Ascending aorta (tissue), 2 donors: ENCODE results near the gene LAMP2. TPM values are rescaled to one million over a fixed set of nuclear protein-coding genes. Genes with fewer than 3 reads are reported as not detected.
"Not testable (repeated sequence)": the region's sequence is repeated elsewhere in the genome, so short reads cannot be mapped to it uniquely, and the experiment has no call there.

Experiments used
- DNase-seq, 2 donors: peaks; one replicate each; pipeline ENCODE4 v3.0.0-alpha.2; 2019; ENCODE audit warnings: low spot score in 2 of 2
- H3K27ac ChIP-seq, 2 donors: fragments of 200-600 bp; sonication (generic); one replicate each; pipeline ENCODE4 v1.5.1; 2016 to 2017; ENCODE audit warnings: mild to moderate bottlenecking in 1 of 2
- H3K27me3 ChIP-seq: fragments of 200-600 bp; sonication (generic); one replicate; pipeline ENCODE4 v1.5.1; 2017
- H3K36me3 ChIP-seq, 2 donors: fragments of 200-600 bp; sonication (generic); one replicate each; pipeline ENCODE4 v1.5.1; 2016
- H3K4me1 ChIP-seq, 2 donors: fragments of 200-600 bp; sonication (generic); one replicate each; pipeline ENCODE4 v1.5.1; 2016 to 2017; ENCODE audit warnings: mild to moderate bottlenecking in 1 of 2
- H3K4me3 ChIP-seq, 2 donors: fragments of 200-600 bp; sonication (generic); one replicate each; pipeline ENCODE4 v1.5.1; 2016 to 2017; ENCODE audit warnings: mild to moderate bottlenecking in 1 of 2
- H3K9me3 ChIP-seq, 2 donors: fragments of 200-600 bp; sonication (generic); one replicate each; pipeline ENCODE4 v1.5.1; 2016
- intact Hi-C: fragments of 100-400 bp; cut with DNase I; formaldehyde crosslinking; loops from one replicate; pipeline ENCODE4 v1.15.1; 2023
- total RNA-seq: library from RNA; depleted of rRNA; stranded (reverse); fragments of >200 nt; gene quantifications from one replicate; pipeline ENCODE4 v1.1.0, GENCODE V29; 2016
- TF ChIP-seq, protein P1 (sequence below), 3 experiments: fragments of 200-600 bp in 2 of 3; fragments of 450-650 bp in 1 of 3; sonication (generic) in 2 of 3; IDR thresholded peaks; one replicate each; pipeline ENCODE4 v1.5.1; 2016 to 2019; ENCODE audit warnings: antibody characterized with exemption in 3 of 3, mild to moderate bottlenecking in 1 of 3, moderate library complexity in 1 of 3

LAMP2 gene
- total RNA-seq, 1 donor from 2014 or later: 60.1 TPM

- intact Hi-C loops: no loop called here
- DNase-seq: no peak
- TF ChIP-seq, protein P1, sequence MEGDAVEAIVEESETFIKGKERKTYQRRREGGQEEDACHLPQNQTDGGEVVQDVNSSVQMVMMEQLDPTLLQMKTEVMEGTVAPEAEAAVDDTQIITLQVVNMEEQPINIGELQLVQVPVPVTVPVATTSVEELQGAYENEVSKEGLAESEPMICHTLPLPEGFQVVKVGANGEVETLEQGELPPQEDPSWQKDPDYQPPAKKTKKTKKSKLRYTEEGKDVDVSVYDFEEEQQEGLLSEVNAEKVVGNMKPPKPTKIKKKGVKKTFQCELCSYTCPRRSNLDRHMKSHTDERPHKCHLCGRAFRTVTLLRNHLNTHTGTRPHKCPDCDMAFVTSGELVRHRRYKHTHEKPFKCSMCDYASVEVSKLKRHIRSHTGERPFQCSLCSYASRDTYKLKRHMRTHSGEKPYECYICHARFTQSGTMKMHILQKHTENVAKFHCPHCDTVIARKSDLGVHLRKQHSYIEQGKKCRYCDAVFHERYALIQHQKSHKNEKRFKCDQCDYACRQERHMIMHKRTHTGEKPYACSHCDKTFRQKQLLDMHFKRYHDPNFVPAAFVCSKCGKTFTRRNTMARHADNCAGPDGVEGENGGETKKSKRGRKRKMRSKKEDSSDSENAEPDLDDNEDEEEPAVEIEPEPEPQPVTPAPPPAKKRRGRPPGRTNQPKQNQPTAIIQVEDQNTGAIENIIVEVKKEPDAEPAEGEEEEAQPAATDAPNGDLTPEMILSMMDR (IDR thresholded peaks at IDR 0.05): no peak
- Histone ChIP-seq H3K27ac (no peak overlapping the region), H3K27me3 (no peaks in the 10 kb centered on the region), H3K4me3 (no peak overlapping the region), H3K9me3 (no peaks in the 10 kb centered on the region), H3K4me1 (no peaks in the 10 kb centered on the region), H3K36me3 (no peaks in the 10 kb centered on the region)
These were observed 8.4 kb upstream of the LAMP2 start for GRCh38 chrX:120477453-120477852.

DNA sequence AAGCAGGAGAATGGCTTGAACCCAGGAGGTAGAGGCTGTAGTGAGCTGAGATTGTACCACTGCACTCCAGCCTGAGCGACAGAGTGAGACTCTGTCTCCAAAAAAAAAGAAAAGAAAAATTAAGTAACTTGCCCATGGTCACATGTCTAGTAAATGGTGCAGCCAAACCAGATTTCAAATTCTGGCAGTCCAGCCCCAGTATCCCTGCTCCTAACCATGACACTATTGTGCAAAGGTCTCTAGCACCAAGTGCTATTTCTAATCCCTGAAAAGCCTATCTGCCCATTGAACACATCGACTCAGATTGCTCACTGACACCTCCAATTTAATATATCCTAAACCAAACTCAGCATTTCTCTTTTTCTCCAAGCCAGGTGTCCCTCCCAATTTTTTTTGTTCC is 7.6 kb upstream of the LAMP2 start:
- H3K4me1 ChIP-seq: no peaks in the 10 kb centered on the region
- no peak for DNase-seq
- intact Hi-C loops: no loop called here
- no peaks in the 10 kb centered on the region for H3K36me3 ChIP-seq
- H3K4me3 ChIP-seq: no peak overlapping the region
- H3K27me3 ChIP-seq: no peaks in the 10 kb centered on the region
- H3K9me3 ChIP-seq: no peaks in the 10 kb centered on the region
- TF ChIP-seq, protein P1 (IDR thresholded peaks at IDR 0.05): no peak
- no peak overlapping the region for H3K27ac ChIP-seq

DNA sequence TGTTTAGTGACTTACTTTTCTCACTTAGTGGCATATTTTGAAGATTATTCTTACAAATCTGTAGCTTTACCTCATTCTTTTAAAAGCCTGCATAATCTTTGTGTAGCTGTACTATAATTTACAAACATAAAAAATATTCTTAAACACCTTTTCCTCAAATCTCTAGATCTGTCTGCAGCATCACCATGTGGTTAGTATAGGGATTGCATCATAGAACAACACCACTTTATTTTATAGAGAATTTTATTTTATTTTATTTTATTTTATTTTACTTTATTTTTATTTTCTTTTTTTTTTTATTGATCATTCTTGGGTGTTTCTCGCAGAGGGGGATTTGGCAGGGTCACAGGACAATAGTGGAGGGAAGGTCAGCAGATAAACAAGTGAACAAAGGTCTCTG is 6.4 kb upstream of the LAMP2 start:
- H3K4me3 ChIP-seq, H3K36me3 ChIP-seq, H3K27ac ChIP-seq, intact Hi-C loops, H3K4me1 ChIP-seq, H3K9me3 ChIP-seq, H3K27me3 ChIP-seq, DNase-seq: not testable (repeated sequence)
- TF ChIP-seq, protein P1 (IDR thresholded peaks at IDR 0.05): peak in 2 of 3 experiments; percentile 54 to 64

DNA sequence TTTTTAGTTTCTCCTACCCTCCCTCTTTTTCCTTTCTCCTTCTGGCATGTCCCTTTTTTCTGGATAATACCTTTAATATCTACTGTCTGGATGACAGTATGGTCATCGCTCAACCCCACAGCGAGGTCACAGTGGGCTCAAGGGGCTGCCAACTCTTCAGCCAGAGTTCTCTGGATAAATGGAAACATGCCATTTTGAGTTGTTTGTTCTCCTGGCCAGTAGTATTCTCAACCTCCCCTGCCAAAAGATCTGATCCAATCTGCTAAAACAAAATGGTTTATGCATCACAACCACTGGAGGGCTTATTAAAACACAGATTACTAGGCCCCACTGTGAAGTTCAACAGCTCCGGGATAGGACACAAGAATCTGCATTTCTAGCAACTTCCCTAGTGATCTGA is 5.0 kb upstream of the LAMP2 start:
- intact Hi-C loops: no loop called here
- H3K4me1 ChIP-seq: no peaks in the 10 kb centered on the region
- no peaks in the 10 kb centered on the region for H3K27me3 ChIP-seq
- no peaks in the 10 kb centered on the region for H3K9me3 ChIP-seq
- H3K36me3 ChIP-seq: no peaks in the 10 kb centered on the region
- no peak for DNase-seq
- H3K27ac ChIP-seq: no peak overlapping the region
- no peak overlapping the region for H3K4me3 ChIP-seq
- TF ChIP-seq, protein P1 (IDR thresholded peaks at IDR 0.05): no peak

- not testable (repeated sequence) for H3K36me3 ChIP-seq, DNase-seq, H3K4me1 ChIP-seq, H3K27me3 ChIP-seq, H3K27ac ChIP-seq, H3K9me3 ChIP-seq
- intact Hi-C loops: loop anchor here (1.0 to 5.0 kb wide), 2 partner anchors 17 to 217 kb away; partner anchors contain the start of gene ZBTB33
- H3K4me3 ChIP-seq: peak overlapping the region in 1 of 2 donors; percentile 79
These were observed 561 bp upstream of the LAMP2 start for GRCh38 chrX:120469657-120470056.

GRCh38 chrX:120468479-120468824 is 644 bp downstream of the LAMP2 start:
- Histone ChIP-seq H3K27me3 (no peaks in the 10 kb centered on the region), H3K4me3 (peak overlapping the region; percentile 64 to 79), H3K4me1 (no peaks in the 10 kb centered on the region), H3K9me3 (no peaks in the 10 kb centered on the region), H3K27ac (peak overlapping the region; percentile 83 to 88), H3K36me3 (no peaks in the 10 kb centered on the region)
- no peak for DNase-seq
- intact Hi-C loops: loop anchor here (5.0 kb wide), 1 partner anchor 216 kb away; the partner anchor contains the start of gene ZBTB33
- TF ChIP-seq, protein P1 (IDR thresholded peaks at IDR 0.05): no peak
